PC-3 (cell line): Measurements from ENCODE around the gene CAPN5. TPM values are rescaled to one million over a fixed set of nuclear protein-coding genes. Genes with fewer than 3 reads are reported as not detected.

Experiments
- ATAC-seq: fragments of 200-7000 bp; cut with Tn5 transposase; 2 replicates; pipeline ENCODE4 v1.9.1; 2020; ENCODE audit warnings: mild to moderate bottlenecking, moderate library complexity
- BruUV-seq: library from RNA; stranded (reverse); fragments of 400-500 nt; replicated peaks from 2 replicates; lab custom pipeline; 2021; lab: Mats Ljungman, UMichigan
- CTCF ChIA-PET: fragments of 300-600 bp; sonication (Branson Sonifier 250); formaldehyde crosslinking; loops from one replicate; lab custom pipeline; 2022; ENCODE audit warnings: antibody characterized with exemption; lab: Charles Lee
- POLR2A ChIA-PET: fragments of 300-600 bp; sonication (Branson Sonifier 250); formaldehyde crosslinking; loops from one replicate; lab custom pipeline; 2022; ENCODE audit warnings: antibody characterized with exemption; ENCODE audit not compliant: unreplicated experiment; lab: Charles Lee
- DNase-seq: peaks from one replicate; pipeline ENCODE4 v3.0.0-alpha.2; 2015
- H2AFZ ChIP-seq: fragments of 300-600 bp; sonication (generic); 2 replicates; pipeline ENCODE4 v1.6.0; 2016; ENCODE audit warnings: antibody characterized with exemption, low read length
- H3F3A ChIP-seq: fragments of 300-600 bp; sonication (generic); one replicate; pipeline ENCODE4 v1.6.0; 2017; ENCODE audit warnings: antibody characterized with exemption, low read length, control low read depth, mild to moderate bottlenecking; ENCODE audit not compliant: unreplicated experiment
- H3K27ac ChIP-seq: fragments of 300-600 bp; sonication (generic); 2 replicates; pipeline ENCODE4 v1.5.1; 2016; ENCODE audit warnings: mild to moderate bottlenecking, low read length
- H3K27me3 ChIP-seq: fragments of 300-600 bp; sonication (generic); 2 replicates; pipeline ENCODE4 v1.6.1; 2016; ENCODE audit warnings: low read length, mixed read lengths
- H3K36me3 ChIP-seq: fragments of 300-600 bp; sonication (generic); 2 replicates; pipeline ENCODE4 v1.6.1; 2016; ENCODE audit warnings: low read depth, mixed run types, low read length, mixed read lengths
- H3K4me1 ChIP-seq: fragments of 300-600 bp; sonication (generic); 2 replicates; pipeline ENCODE4 v1.5.1; 2016; ENCODE audit warnings: low read length; ENCODE audit not compliant: insufficient read depth
- H3K4me2 ChIP-seq: fragments of 300-600 bp; sonication (generic); 2 replicates; pipeline ENCODE4 v1.6.0; 2016; ENCODE audit warnings: low read length
- H3K4me3 ChIP-seq: fragments of 300-600 bp; sonication (generic); 2 replicates; pipeline ENCODE4 v1.5.1; 2016; ENCODE audit warnings: mild to moderate bottlenecking, low read length, mixed read lengths
- H3K79me2 ChIP-seq: fragments of 300-600 bp; sonication (generic); 2 replicates; pipeline ENCODE4 v1.6.1; 2017; ENCODE audit warnings: low read length, mixed read lengths
- H3K9ac ChIP-seq: fragments of 300-600 bp; sonication (generic); 2 replicates; pipeline ENCODE4 v1.6.0; 2016; ENCODE audit warnings: mild to moderate bottlenecking, low read length
- H3K9me2 ChIP-seq: fragments of 300-600 bp; sonication (generic); replicated peaks from 2 replicates; pipeline ENCODE4 v1.6.1; 2016; ENCODE audit warnings: mixed run types, low read length, mixed read lengths
- H3K9me3 ChIP-seq: fragments of 300-600 bp; sonication (generic); 2 replicates; pipeline ENCODE4 v1.6.1; 2016; ENCODE audit warnings: low read length, mixed read lengths
- H4K20me1 ChIP-seq: fragments of 300-600 bp; sonication (generic); 2 replicates; pipeline ENCODE4 v1.6.1; 2016; ENCODE audit warnings: low read length, mixed read lengths
- CTCF ChIP-seq: fragments of 300-600 bp; sonication (generic); conservative IDR thresholded peaks from 2 replicates; pipeline ENCODE4 v1.5.1; 2017; ENCODE audit warnings: antibody characterized with exemption, low read depth, mild to moderate bottlenecking, low read length
- EZH2 ChIP-seq: fragments of 300-600 bp; sonication (generic); IDR thresholded peaks from one replicate; pipeline ENCODE4 v1.6.1; 2017; ENCODE audit warnings: antibody characterized with exemption, mild to moderate bottlenecking, low read length; ENCODE audit not compliant: unreplicated experiment
- EZH2phosphoT487 ChIP-seq: fragments of 300-600 bp; sonication (generic); IDR thresholded peaks from 2 replicates; pipeline ENCODE4 v1.6.1; 2018; ENCODE audit warnings: mild to moderate bottlenecking, antibody characterized with exemption, low read length, borderline replicate concordance
- intact Hi-C: fragments of 100-400 bp; cut with micrococcal nuclease; formaldehyde crosslinking; loops from 2 replicates; pipeline ENCODE4 v1.9.0; 2023
- total RNA-seq: library from RNA; depleted of rRNA; stranded (reverse); fragments of >200 nt; gene quantifications from 2 replicates; pipeline ENCODE4 v1.2.3, GENCODE V29; 2014

Gene CAPN5
- total RNA-seq, 1 experiment from 2014 or later, result 6.3 TPM

GRCh38 chr11:77141475-77141874 is 74.7 kb downstream of the CAPN5 start:
- Histone ChIP-seq H3K4me1 (peaks cover 8% of the 10 kb centered on the region), H3K27me3 (no peaks in the 10 kb centered on the region), H3K36me3 (no peaks in the 10 kb centered on the region), H3F3A (no peaks in the 10 kb centered on the region), H4K20me1 (no peaks in the 10 kb centered on the region), H3K9me2 (no peaks in the 10 kb centered on the region), H3K9me3 (no peaks in the 10 kb centered on the region), H2AFZ (no peak overlapping the region), H3K4me2 (no peak overlapping the region), H3K4me3 (no peak overlapping the region), H3K79me2 (no peaks in the 10 kb centered on the region), H3K27ac (0 out of 2 replicates have a peak overlapping the region, but pooled peaks have one; percentile 11), H3K9ac (no peak overlapping the region)
- intact Hi-C loops, result no loop called here
- DNase-seq (no peak), ATAC-seq (no peak)
- no TSS peak for BruUV-seq
- ChIA-PET POLR2A (no interaction called here), CTCF (no interaction called here)
- no peak for TF ChIP-seq EZH2phosphoT487
- TF ChIP-seq EZH2, result no peak
- TF ChIP-seq CTCF, result no peak

- Histone ChIP-seq H3K9me3 (no peaks in the 10 kb centered on the region), H3K4me1 (peaks cover 6% of the 10 kb centered on the region; the same call in 1 of the 2 replicates), H3K4me3 (no peak overlapping the region), H3K4me2 (no peak overlapping the region), H3K79me2 (no peaks in the 10 kb centered on the region), H3K9me2 (no peaks in the 10 kb centered on the region), H4K20me1 (no peaks in the 10 kb centered on the region), H3K27me3 (no peaks in the 10 kb centered on the region), H3F3A (no peaks in the 10 kb centered on the region), H3K9ac (no peak overlapping the region), H3K27ac (no peak overlapping the region), H2AFZ (no peak overlapping the region), H3K36me3 (no peaks in the 10 kb centered on the region)
- BruUV-seq, result no TSS peak
- ChIA-PET POLR2A (no interaction called here), CTCF (no interaction called here)
- intact Hi-C loops, result no loop called here
- ATAC-seq (no peak), DNase-seq (no peak)
- TF ChIP-seq CTCF (no peak), EZH2 (no peak), EZH2phosphoT487 (no peak)
Measured at GRCh38 chr11:77142091-77142975, 75.6 kb downstream of the CAPN5 start.

- Histone ChIP-seq H4K20me1 (no peaks in the 10 kb centered on the region), H3K9ac (no peak overlapping the region), H3K4me3 (no peak overlapping the region), H3K4me2 (no peak overlapping the region), H3K27me3 (no peaks in the 10 kb centered on the region), H3K27ac (no peak overlapping the region), H2AFZ (no peak overlapping the region), H3K4me1 (peaks cover 6% of the 10 kb centered on the region; the same call in 1 of the 2 replicates), H3K9me2 (no peaks in the 10 kb centered on the region), H3K36me3 (no peaks in the 10 kb centered on the region), H3K79me2 (no peaks in the 10 kb centered on the region), H3F3A (no peaks in the 10 kb centered on the region), H3K9me3 (no peaks in the 10 kb centered on the region)
- ATAC-seq (no peak), DNase-seq (no peak)
- POLR2A ChIA-PET, result no interaction called here
- intact Hi-C loops, result no loop called here
- CTCF ChIA-PET, result no interaction called here
- TF ChIP-seq CTCF (no peak), EZH2phosphoT487 (no peak), EZH2 (no peak)
- BruUV-seq, result no TSS peak
Measured at GRCh38 chr11:77143405-77144020, 76.7 kb downstream of the CAPN5 start.
